22Rv1 (cell line): Measurements from ENCODE around the gene SLC19A2.

Experiments used
- ZFX ChIP-seq: fragments of 450-650 bp; IDR thresholded peaks from 2 replicates; pipeline ENCODE4 v1.6.1; 2017; ENCODE audit warnings: antibody characterized with exemption, borderline replicate concordance
- TF ChIP-seq, protein P1 (sequence below): fragments of 450-650 bp; IDR thresholded peaks from 2 replicates; pipeline ENCODE4 v1.5.1; 2017; ENCODE audit warnings: mild to moderate bottlenecking

DNA sequence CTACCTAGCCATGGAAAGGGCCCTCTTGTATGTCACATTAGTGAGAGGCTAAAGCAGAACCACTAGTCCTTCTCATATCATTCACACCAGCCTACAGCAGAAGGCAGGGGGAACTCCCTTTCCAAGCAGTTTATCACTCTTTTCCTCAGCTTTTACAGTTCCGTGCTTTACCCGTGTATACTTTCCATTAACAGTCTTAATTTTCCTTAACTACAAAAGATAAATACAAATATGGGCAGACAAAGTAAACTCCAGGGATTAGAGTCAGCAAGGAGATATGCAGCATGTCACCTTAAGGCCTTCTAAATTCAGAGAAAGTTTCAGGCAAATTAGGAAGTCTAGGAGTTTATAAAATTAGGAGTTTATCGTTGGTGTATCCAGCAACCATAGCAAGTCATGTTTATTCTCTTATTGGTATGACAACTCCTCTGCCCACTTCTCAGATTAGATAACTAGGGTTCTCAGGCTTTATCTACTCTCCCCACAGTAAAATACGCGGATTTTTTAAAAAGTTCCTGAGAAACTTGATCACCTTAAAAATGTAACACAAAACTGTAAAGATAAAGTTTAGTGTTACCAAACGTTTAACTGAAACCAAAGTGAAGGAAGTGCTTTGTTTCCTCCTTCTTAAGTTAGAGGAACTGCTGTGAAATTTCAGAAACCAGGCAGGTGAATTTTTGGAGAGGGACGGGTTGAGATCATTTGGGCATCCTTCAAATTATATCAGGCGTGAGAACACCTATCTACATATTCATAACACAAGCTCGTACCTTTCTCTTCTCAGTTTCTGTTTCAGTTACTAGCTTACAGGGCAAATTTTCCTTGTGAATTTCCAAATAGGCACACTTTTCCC lies 42.7 kb upstream of the SLC19A2 start:
- TF ChIP-seq, protein P1, sequence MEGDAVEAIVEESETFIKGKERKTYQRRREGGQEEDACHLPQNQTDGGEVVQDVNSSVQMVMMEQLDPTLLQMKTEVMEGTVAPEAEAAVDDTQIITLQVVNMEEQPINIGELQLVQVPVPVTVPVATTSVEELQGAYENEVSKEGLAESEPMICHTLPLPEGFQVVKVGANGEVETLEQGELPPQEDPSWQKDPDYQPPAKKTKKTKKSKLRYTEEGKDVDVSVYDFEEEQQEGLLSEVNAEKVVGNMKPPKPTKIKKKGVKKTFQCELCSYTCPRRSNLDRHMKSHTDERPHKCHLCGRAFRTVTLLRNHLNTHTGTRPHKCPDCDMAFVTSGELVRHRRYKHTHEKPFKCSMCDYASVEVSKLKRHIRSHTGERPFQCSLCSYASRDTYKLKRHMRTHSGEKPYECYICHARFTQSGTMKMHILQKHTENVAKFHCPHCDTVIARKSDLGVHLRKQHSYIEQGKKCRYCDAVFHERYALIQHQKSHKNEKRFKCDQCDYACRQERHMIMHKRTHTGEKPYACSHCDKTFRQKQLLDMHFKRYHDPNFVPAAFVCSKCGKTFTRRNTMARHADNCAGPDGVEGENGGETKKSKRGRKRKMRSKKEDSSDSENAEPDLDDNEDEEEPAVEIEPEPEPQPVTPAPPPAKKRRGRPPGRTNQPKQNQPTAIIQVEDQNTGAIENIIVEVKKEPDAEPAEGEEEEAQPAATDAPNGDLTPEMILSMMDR: no peak
- no peak for TF ChIP-seq ZFX
